CD4-positive, alpha-beta memory T cell (primary cell): ENCODE measurements around the gene KLC1. TPM values are rescaled to one million over a fixed set of nuclear protein-coding genes. Genes with fewer than 3 reads are reported as not detected.
"Not testable (repeated sequence)": the region's sequence is repeated elsewhere in the genome, so short reads cannot be mapped to it uniquely, and the experiment has no call there.

Source experiments
- CTCF ChIA-PET: fragments of 350-600 bp; sonication (Branson Sonifier 250); formaldehyde crosslinking; loops from one replicate; lab custom pipeline; 2021; ENCODE audit warnings: inconsistent platforms; ENCODE audit not compliant: partially characterized antibody; lab: Charles Lee
- POLR2A ChIA-PET: fragments of 350-600 bp; sonication (Branson Sonifier 250); formaldehyde crosslinking; loops from one replicate; lab custom pipeline; 2021; ENCODE audit not compliant: partially characterized antibody; lab: Charles Lee
- DNase-seq, 5 donors: peaks; one replicate each; pipeline versions ENCODE4 v3.0.0 to v3.0.0-alpha.2; 2020 to 2022; ENCODE audit warnings: mixed read lengths in 1 of 5
- H3K27ac ChIP-seq: one replicate; pipeline ENCODE4 v1.7.0; 2013; ENCODE audit warnings: low read depth, low read length
- H3K27me3 ChIP-seq: 2 replicates; pipeline ENCODE4 v1.7.0; 2013; ENCODE audit warnings: mild to moderate bottlenecking, low read length, moderate library complexity; ENCODE audit not compliant: insufficient read depth
- H3K36me3 ChIP-seq: 2 replicates; pipeline ENCODE4 v1.7.0; 2013; ENCODE audit warnings: mild to moderate bottlenecking, low read length, moderate library complexity; ENCODE audit not compliant: insufficient read depth
- H3K4me1 ChIP-seq: 2 replicates; pipeline ENCODE4 v1.7.0; 2013; ENCODE audit warnings: mild to moderate bottlenecking, low read length, moderate library complexity; ENCODE audit not compliant: insufficient read depth
- H3K4me3 ChIP-seq, 2 donors: one replicate each; pipeline ENCODE4 v1.7.0; 2013; ENCODE audit warnings: low read length in 2 of 2, mild to moderate bottlenecking in 1 of 2
- H3K9me3 ChIP-seq, 2 donors: one replicate each; pipeline ENCODE4 v1.7.0; 2013; ENCODE audit warnings: low read length in 2 of 2, control low read depth in 1 of 2; ENCODE audit not compliant: control insufficient read depth in 1 of 2
- H3K27ac Mint-ChIP-seq, 7 donors: one replicate each; pipeline ENCODE4 v1.8.0; 2020 to 2021; ENCODE audit warnings: mixed read lengths in 7 of 7, mild to moderate bottlenecking in 6 of 7, inconsistent platforms in 3 of 7, moderate library complexity in 3 of 7
- H3K27me3 Mint-ChIP-seq, 2 donors: one replicate each; pipeline ENCODE4 v1.8.0; 2020 to 2021; ENCODE audit warnings: mixed read lengths in 2 of 2
- H3K36me3 Mint-ChIP-seq, 2 donors: one replicate each; pipeline ENCODE4 v1.8.0; 2020 to 2021; ENCODE audit warnings: mixed read lengths in 2 of 2, inconsistent platforms in 1 of 2, mild to moderate bottlenecking in 1 of 2
- H3K4me1 Mint-ChIP-seq, 4 donors: one replicate each; pipeline ENCODE4 v1.8.0; 2020 to 2021; ENCODE audit warnings: mixed read lengths in 4 of 4, mild to moderate bottlenecking in 1 of 4
- H3K4me3 Mint-ChIP-seq, 8 donors: one replicate each; pipeline ENCODE4 v1.8.0; 2020 to 2021; ENCODE audit warnings: mixed read lengths in 8 of 8, mild to moderate bottlenecking in 7 of 8, moderate library complexity in 6 of 8, inconsistent platforms in 3 of 8
- H3K9me3 Mint-ChIP-seq, 8 donors: one replicate each; pipeline ENCODE4 v1.8.0; 2020 to 2021; ENCODE audit warnings: mixed read lengths in 8 of 8, mild to moderate bottlenecking in 5 of 8, inconsistent platforms in 3 of 8, moderate library complexity in 1 of 8
- intact Hi-C: fragments of 100-400 bp; cut with micrococcal nuclease; formaldehyde crosslinking; loops from one replicate; pipeline ENCODE4 v1.15.1; 2023
- polyA plus RNA-seq, 2 donors: library from polyadenylated mRNA; unstranded; fragments of 300-500 nt; fragmentation: Illumina TruSeq; gene quantifications; one replicate each; pipeline ENCODE4 v1.2.3, GENCODE V29; 2021
- total RNA-seq, 2 experiments: library from RNA; stranded (reverse); gene quantifications; one replicate each; pipeline ENCODE4 v1.2.3, GENCODE V29; 2021

Gene KLC1
- total and polyA plus RNA-seq, 4 experiments from 2014 or later = 31.8 to 278 (median 165) TPM

DNA sequence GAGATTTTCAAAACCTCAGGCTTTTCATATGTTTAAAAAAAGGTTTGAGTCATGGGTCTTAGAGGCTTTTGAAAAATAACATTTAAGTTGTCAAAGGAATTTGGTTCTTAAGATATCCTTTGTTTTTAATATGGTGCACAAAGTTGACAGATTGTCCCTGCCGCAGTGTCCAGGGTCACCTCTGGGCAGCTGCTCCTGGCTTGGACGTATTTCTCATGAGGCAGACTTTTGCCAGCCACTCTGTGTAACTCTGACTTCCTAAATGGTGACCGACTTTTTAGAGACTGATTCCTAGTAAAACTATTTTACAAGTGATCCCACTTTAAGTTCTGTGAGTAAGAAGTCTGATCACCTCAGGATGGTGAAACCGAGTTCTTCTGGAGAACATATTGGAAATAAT, 58.7 kb downstream of the KLC1 start:
- Histone ChIP-seq H3K4me1 (no peaks in the 10 kb centered on the region), H3K27me3 (no peaks in the 10 kb centered on the region), H3K27ac (no peak overlapping the region), H3K36me3 (peaks cover 42% of the 10 kb centered on the region), H3K9me3 (no peaks in the 10 kb centered on the region), H3K4me3 (no peak overlapping the region)
- Mint-ChIP-seq H3K27ac (peak overlapping the region in 1 of 7 donors; percentile 62), H3K9me3 (no peaks in the 10 kb centered on the region), H3K36me3 (peaks cover 28 to 65% of the 10 kb centered on the region in 2 donors), H3K4me1 (peaks cover 0 to 5% (median 4%) of the 10 kb centered on the region in 4 donors), H3K27me3 (no peaks in the 10 kb centered on the region), H3K4me3 (no peak overlapping the region)
- ChIA-PET POLR2A (no interaction called here), CTCF (no interaction called here)
- DNase-seq = no peak
- intact Hi-C loops = no loop called here

DNA sequence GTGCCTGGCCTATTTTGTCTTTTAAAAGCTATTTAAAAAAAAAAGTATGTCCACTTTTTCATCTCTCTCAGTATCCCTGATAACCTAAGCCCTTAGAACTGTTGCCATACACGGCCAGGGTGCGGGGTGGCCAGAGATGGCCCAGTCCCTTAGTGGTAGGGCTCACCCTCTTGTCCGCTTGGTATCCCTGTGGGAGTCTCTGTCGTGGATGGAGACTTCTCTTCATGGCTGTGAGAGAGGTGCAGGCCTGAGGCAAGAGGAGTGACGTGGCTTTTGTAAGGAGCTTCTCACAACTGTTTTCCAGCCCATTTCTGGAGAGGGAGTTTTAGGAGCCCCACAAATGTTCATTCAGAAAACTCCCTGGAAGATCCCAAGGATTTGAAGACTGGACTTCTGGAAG, 59.4 kb downstream of the KLC1 start:
- Mint-ChIP-seq H3K27me3 (no peaks in the 10 kb centered on the region), H3K4me1 (peaks cover 0 to 5% (median 3%) of the 10 kb centered on the region in 4 donors), H3K9me3 (no peaks in the 10 kb centered on the region), H3K36me3 (peaks cover 28 to 64% of the 10 kb centered on the region in 2 donors), H3K4me3 (no peak overlapping the region), H3K27ac (peak overlapping the region in 3 of 7 donors; percentile 42 to 62 (median 48))
- no peak overlapping the region for H3K4me3 ChIP-seq
- H3K27me3 ChIP-seq = no peaks in the 10 kb centered on the region
- H3K4me1 ChIP-seq = no peaks in the 10 kb centered on the region
- no peaks in the 10 kb centered on the region for H3K9me3 ChIP-seq
- H3K36me3 ChIP-seq = peaks cover 42% of the 10 kb centered on the region
- ChIA-PET POLR2A (no interaction called here), CTCF (no interaction called here)
- H3K27ac ChIP-seq = no peak overlapping the region
- intact Hi-C loops = no loop called here
- no peak for DNase-seq

DNA sequence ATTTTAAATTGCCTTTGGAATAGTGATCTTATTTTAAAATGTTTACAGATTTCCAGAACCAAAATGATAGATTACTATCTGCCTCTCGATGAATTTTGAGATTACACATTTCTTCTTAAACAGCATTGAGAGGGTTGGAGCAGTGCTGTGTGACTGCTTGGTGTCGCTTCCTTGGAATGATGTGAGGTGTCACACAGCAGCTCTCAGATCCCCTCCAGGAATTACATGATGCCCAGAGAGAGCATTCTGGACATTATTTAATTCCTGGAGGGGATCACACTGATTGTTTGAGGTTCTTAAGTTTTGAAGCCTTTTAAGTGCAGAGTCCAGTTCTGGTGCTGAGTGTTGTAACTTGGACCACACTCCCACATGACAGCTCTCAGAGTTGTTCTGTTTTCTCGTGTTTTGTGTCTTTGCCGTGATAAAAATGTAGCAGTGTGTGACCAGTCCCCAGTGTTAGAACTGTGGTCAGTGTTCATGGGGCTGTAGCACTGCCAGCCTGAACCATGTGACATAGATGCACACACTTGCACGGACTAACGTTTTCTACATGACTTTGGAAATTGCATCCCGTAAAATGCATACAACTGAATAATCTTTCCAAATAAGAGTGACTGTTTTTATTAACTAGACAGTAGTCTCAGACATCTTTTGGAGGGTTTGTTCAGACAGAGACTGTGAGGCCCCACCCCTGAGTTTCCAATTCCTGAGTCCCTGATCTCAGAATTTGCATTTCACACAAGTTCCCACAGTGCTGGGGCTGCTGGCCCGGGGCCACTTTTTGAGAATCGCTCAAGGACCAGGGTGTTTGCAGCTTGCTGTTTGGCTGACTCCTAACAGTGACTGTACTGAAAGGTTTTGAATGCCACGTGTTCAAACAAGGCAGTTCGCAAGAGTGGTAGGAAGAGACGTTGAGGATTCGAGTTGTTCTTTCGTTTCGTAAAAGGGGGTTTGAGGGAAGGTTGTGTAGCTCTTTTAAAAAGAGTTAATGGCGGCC, 60.2 kb downstream of the KLC1 start:
- Mint-ChIP-seq H3K36me3 (peaks cover 31 to 67% of the 10 kb centered on the region in 2 donors), H3K4me1 (peaks cover 0 to 5% (median 3%) of the 10 kb centered on the region in 4 donors), H3K27me3 (no peaks in the 10 kb centered on the region), H3K9me3 (no peaks in the 10 kb centered on the region), H3K4me3 (no peak overlapping the region), H3K27ac (peak overlapping the region in 2 of 7 donors; percentile 9 to 24)
- Histone ChIP-seq H3K27me3 (no peaks in the 10 kb centered on the region), H3K36me3 (peaks cover 46% of the 10 kb centered on the region), H3K4me3 (no peak overlapping the region), H3K9me3 (no peaks in the 10 kb centered on the region), H3K27ac (no peak overlapping the region), H3K4me1 (no peaks in the 10 kb centered on the region)
- intact Hi-C loops = no loop called here
- ChIA-PET CTCF (no interaction called here), POLR2A (interaction anchor here (1.6 kb wide), 1 partner anchor 17 kb away, joined by 4 read pairs; no protein-coding TSS in a partner anchor)
- DNase-seq = no peak

DNA sequence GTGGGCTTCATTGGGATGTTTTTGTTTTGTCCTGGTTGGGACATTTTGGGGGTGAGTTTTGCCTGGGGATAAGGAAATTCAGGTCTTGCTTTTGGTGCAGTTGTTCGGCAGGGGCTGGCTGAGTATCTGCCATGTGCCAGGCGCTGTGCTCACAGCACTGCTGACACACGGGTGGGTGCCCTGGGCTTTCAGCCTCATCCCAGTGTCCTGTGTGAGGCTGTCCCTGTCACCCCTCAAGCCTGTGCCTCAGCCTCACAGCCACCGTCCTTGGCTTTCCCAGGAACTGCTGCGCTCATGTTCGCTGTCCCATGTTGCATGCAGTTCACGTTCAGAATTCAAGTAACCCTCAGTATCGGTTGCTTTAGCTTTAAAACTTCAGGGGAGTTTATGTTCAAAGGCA, 61.3 kb downstream of the KLC1 start:
- Histone ChIP-seq H3K27me3 (no peaks in the 10 kb centered on the region), H3K4me1 (no peaks in the 10 kb centered on the region), H3K4me3 (no peak overlapping the region), H3K36me3 (peaks cover 45% of the 10 kb centered on the region), H3K9me3 (no peaks in the 10 kb centered on the region), H3K27ac (no peak overlapping the region)
- H3K27ac Mint-ChIP-seq = peak overlapping the region in 3 of 7 donors; percentile 30 to 59 (median 43)
- no peaks in the 10 kb centered on the region for H3K27me3 Mint-ChIP-seq
- no peaks in the 10 kb centered on the region for H3K9me3 Mint-ChIP-seq
- no peak for DNase-seq
- no peak overlapping the region for H3K4me3 Mint-ChIP-seq
- ChIA-PET POLR2A (interaction anchor here (1.6 kb wide), 1 partner anchor 16 kb away, joined by 4 read pairs; no protein-coding TSS in a partner anchor), CTCF (no interaction called here)
- intact Hi-C loops = no loop called here
- peaks cover 28 to 61% of the 10 kb centered on the region in 2 donors for H3K36me3 Mint-ChIP-seq
- peaks cover 0 to 5% (median 3%) of the 10 kb centered on the region in 4 donors for H3K4me1 Mint-ChIP-seq

DNA sequence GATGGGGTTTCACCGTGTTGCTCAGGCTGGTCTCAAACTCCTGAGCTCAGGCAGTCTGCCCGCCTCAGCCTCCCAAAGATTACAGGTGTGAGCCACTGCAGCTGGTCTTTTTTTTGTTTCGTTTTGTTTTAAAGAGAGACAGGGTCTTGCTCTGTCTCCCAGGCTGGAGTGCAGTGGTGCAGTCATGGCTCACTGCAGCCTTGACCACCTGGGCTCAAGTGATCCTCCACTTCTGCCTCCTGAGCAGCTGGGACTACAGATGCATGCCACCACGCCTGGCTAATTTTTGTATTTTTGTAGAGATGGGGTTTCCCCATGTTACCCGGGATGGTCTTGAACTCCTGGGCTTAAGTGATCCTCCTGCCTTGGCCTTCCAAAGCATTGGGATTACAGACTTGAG, 62.6 kb downstream of the KLC1 start:
- H3K27me3 ChIP-seq, H3K27ac ChIP-seq, H3K4me3 ChIP-seq, H3K27me3 Mint-ChIP-seq, H3K9me3 ChIP-seq, H3K9me3 Mint-ChIP-seq, H3K27ac Mint-ChIP-seq, H3K4me3 Mint-ChIP-seq, H3K4me1 ChIP-seq, H3K4me1 Mint-ChIP-seq, DNase-seq, intact Hi-C loops: not testable (repeated sequence)
- H3K36me3 Mint-ChIP-seq = peaks cover 20 to 59% of the 10 kb centered on the region in 2 donors
- POLR2A ChIA-PET = interaction anchor here (0.6 kb wide), 1 partner anchor 1600 kb away, joined by 3 read pairs; no protein-coding TSS in a partner anchor
- peaks cover 40% of the 10 kb centered on the region for H3K36me3 ChIP-seq
- CTCF ChIA-PET = interaction anchor here (0.8 kb wide), 1 partner anchor 46 kb away, joined by 3 read pairs; no protein-coding TSS in a partner anchor

DNA sequence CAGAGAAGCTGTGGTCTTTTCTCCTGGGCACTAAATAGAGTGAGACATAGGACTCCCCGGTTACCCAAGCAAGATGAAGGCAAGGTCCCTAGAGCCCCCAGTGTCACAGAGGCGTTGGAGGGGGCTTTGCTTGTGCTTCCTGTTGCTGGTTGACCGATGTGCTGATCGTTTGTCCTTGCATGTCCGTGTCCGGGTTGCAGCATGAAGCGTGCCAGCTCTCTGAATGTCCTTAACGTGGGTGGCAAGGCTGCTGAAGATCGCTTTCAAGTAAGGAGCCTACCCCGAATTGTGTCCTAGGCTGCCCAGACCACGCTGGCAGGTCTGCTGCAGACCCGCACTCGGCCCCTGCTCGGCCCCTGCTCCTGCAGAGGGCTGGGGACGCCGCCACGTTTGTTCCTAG, 63.1 kb downstream of the KLC1 start:
- Histone ChIP-seq H3K27me3 (no peaks in the 10 kb centered on the region), H3K9me3 (no peaks in the 10 kb centered on the region), H3K27ac (no peak overlapping the region), H3K4me3 (no peak overlapping the region), H3K4me1 (no peaks in the 10 kb centered on the region), H3K36me3 (peaks cover 35% of the 10 kb centered on the region)
- intact Hi-C loops = no loop called here
- no peak overlapping the region for H3K27ac Mint-ChIP-seq
- H3K9me3 Mint-ChIP-seq = no peaks in the 10 kb centered on the region
- peaks cover 18 to 58% of the 10 kb centered on the region in 2 donors for H3K36me3 Mint-ChIP-seq
- no peak overlapping the region for H3K4me3 Mint-ChIP-seq
- peaks cover 6 to 7% (median 7%) of the 10 kb centered on the region in 4 donors for H3K4me1 Mint-ChIP-seq
- POLR2A ChIA-PET = interaction anchor here (0.6 kb wide), 1 partner anchor 1601 kb away, joined by 3 read pairs; no protein-coding TSS in a partner anchor
- CTCF ChIA-PET = no interaction called here
- H3K27me3 Mint-ChIP-seq = no peaks in the 10 kb centered on the region
- DNase-seq = no peak

DNA sequence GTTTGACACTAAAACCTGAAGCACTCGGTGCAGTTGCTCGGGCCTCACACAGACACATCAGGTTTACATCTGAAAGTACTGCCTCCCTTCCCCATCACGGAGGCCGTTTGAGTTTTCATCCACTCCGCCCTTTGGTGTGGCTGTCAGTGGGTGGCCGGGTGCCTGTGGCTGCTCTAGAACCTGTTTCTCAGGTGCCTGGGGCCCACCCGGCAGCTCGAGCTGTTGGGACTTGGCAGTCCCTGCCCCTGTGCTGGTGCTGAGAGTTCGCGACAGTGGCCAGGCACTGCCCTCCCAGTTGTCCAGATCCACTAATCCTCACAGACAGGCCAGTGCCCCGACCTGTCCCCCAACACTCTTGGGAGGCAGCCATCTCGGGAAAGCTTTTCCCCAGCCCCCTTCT, 63.9 kb downstream of the KLC1 start:
- peaks cover 34% of the 10 kb centered on the region for H3K36me3 ChIP-seq
- no peaks in the 10 kb centered on the region for H3K9me3 Mint-ChIP-seq

More for the DNA sequence above, 63.9 kb downstream of the KLC1 start:
- peaks cover 6 to 9% (median 8%) of the 10 kb centered on the region in 4 donors for H3K4me1 Mint-ChIP-seq
- Histone ChIP-seq H3K27ac (no peak overlapping the region), H3K4me1 (no peaks in the 10 kb centered on the region), H3K9me3 (no peaks in the 10 kb centered on the region), H3K27me3 (no peaks in the 10 kb centered on the region), H3K4me3 (no peak overlapping the region)
- no peak overlapping the region for H3K4me3 Mint-ChIP-seq
- intact Hi-C loops = no loop called here
- DNase-seq = no peak
- no peak overlapping the region for H3K27ac Mint-ChIP-seq
- CTCF ChIA-PET = no interaction called here
- H3K36me3 Mint-ChIP-seq = peaks cover 17 to 61% of the 10 kb centered on the region in 2 donors
- H3K27me3 Mint-ChIP-seq = no peaks in the 10 kb centered on the region
- POLR2A ChIA-PET = interaction anchor here (1.2 kb wide), 1 partner anchor 23 kb away, joined by 3 read pairs; the partner anchor contains the start of genes XRCC3 and ZFYVE21
